WI38 (cell line): ENCODE results near the gene RAB3B.
"Not testable (repeated sequence)": the region's sequence is repeated elsewhere in the genome, so short reads cannot be mapped to it uniquely, and the experiment has no call there.

Source experiments
- H3K4me3 ChIP-seq: 2 replicates; pipeline ENCODE4 v1.5.1; 2011; ENCODE audit warnings: low read depth, mild to moderate bottlenecking, control low read depth, low read length
- TF ChIP-seq, protein P1 (sequence below): IDR thresholded peaks from 2 replicates; pipeline ENCODE4 v1.5.1; 2012; ENCODE audit warnings: low read depth, mild to moderate bottlenecking, control low read depth, low read length

The RAB3B gene

GRCh38 chr1:52032124-52032784 lies 41.8 kb upstream of the RAB3B start:
- TF ChIP-seq, protein P1, sequence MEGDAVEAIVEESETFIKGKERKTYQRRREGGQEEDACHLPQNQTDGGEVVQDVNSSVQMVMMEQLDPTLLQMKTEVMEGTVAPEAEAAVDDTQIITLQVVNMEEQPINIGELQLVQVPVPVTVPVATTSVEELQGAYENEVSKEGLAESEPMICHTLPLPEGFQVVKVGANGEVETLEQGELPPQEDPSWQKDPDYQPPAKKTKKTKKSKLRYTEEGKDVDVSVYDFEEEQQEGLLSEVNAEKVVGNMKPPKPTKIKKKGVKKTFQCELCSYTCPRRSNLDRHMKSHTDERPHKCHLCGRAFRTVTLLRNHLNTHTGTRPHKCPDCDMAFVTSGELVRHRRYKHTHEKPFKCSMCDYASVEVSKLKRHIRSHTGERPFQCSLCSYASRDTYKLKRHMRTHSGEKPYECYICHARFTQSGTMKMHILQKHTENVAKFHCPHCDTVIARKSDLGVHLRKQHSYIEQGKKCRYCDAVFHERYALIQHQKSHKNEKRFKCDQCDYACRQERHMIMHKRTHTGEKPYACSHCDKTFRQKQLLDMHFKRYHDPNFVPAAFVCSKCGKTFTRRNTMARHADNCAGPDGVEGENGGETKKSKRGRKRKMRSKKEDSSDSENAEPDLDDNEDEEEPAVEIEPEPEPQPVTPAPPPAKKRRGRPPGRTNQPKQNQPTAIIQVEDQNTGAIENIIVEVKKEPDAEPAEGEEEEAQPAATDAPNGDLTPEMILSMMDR = no peak
- H3K4me3 ChIP-seq = peak overlapping the region; percentile 79

DNA sequence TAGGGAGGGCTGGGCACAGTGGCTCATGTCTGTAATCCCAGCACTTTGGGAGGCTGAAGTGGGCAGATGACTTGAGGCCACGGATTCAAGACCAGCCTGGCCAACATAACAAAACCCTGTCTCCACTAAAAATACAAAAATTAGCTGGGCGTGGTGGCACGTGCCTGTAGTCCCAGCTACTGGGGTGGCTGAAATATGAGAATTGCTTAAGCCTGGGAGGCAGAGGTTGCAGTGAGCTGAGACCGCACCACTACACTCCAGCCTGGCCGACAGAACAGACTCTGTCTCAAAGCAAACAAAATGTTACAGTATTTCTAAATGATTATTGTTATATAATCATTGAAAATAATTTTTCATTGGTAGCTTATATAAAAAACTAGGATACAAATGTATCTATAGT lies 38.3 kb upstream of the RAB3B start:
- not testable (repeated sequence) for H3K4me3 ChIP-seq

DNA sequence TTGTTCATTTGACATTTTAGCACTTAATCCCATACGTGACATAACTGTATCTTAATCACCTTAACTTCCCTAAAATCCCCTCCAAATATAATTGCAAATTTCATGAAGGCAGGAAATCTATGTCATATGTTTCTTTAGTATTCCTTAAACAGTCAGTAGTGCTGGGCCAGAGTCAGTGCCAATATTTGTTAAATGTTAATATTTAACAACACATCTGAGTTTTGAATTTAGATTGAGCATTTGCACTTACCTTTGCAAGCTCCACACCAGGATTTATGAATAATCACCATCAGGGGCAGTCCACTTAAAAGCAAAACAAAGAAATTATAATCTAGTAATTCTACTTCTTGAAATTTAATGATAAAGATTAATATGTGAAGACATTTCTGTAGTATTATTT lies 37.8 kb upstream of the RAB3B start:
- TF ChIP-seq, protein P1 = no peak
- no peak overlapping the region for H3K4me3 ChIP-seq

DNA sequence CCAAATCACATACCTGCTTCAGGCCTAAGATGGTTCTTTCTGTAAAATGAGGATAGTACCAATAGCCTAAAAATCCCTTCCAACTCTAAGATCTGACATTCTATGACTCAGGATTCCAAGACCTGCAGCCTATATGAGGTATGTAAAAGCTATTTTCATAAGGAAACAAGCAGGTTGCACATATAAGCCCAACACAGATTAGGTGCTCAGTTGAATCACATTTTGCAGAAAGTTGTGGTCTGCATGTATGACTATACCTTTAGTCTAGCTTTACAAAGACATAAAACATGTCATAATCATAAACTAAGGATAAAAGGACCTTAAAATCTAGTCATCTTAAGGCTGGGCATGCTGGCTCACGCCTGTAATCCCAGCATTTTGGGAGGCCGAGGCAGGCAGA lies 35.8 kb upstream of the RAB3B start:
- TF ChIP-seq, protein P1 = no peak

GRCh38 chr1:52022133-52022532 lies 31.6 kb upstream of the RAB3B start:
- TF ChIP-seq, protein P1 = no peak
- no peak overlapping the region for H3K4me3 ChIP-seq

More for the DNA sequence above, 35.8 kb upstream of the RAB3B start:
- no peak overlapping the region for H3K4me3 ChIP-seq

DNA sequence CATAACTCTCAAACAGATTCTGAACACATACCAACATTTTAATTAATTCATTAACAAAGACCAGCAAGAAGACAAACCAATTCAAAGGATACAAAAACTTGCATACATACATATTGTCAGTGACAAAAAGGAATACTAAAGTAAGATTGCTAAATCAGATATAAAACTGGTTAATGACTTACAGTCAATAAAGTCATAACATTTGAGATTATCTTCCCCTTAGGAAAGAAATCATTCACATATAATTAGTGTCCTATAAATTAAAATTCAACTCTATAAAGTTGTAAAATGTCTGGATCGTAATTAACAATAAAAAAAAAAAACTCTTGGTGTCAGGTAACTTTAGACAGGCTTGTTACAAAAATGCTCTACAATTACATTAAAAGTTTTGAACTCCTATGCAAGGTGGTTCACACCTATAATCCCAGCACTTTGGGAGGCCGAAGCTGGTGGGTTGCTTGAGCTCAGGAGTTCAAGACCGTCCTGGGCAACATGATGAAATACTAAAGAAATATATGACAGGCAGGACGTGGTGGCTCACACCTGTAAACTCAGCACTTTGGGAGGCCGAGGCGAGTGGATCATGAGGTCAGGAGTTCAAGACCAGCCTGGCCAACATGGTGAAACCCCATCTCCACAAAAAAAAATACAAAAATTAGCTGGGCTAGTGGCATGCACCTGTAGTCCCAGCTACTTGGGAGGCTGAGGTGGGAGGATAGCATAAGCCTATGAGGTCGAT lies 17.7 kb upstream of the RAB3B start:
- H3K4me3 ChIP-seq = no peak overlapping the region
- TF ChIP-seq, protein P1 = no peak

- no peak overlapping the region for H3K4me3 ChIP-seq
- TF ChIP-seq, protein P1 = no peak
Measured at GRCh38 chr1:52007215-52008002, 16.9 kb upstream of the RAB3B start.

DNA sequence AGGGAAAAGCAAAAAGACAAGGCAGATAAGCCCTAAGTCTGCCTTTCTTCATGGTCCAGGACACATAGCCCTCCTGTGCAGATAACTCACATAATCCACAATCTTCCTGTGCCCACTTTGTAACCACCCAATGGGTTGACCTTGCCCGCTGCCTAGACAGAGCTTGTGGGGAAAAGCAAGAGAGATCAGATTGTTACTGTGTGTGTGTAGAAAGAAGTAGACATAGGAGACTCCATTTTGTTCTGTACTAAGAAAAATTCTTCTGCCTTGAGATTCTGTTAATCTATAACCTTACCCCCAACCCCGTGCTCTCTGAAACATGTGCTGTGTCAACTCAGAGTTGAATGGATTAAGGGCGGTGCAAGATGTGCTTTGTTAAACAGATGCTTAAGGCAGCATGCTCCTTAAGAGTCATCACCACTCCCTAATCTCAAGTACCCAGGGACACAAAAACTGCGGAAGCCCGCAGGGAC lies 15.6 kb upstream of the RAB3B start:
- H3K4me3 ChIP-seq = not testable (repeated sequence)

DNA sequence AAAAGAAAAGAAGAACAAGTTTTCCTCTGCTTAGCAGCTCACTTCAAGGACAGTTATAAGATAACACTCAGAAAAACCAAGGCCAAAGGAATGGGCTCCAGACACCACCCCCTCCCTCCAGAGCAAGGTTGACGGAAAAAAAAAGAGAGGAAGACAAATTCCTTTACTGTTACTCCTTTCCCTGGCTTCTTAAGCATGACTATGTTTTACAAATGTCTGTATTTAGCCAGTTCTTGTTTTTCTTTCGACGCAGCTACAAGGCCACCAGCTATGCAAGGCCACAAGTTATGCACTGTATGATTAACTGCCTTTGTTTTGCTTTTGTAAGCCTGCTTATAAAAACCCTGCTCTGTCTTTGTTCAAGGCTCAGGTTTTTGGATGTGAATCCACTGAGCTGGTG lies 15.0 kb upstream of the RAB3B start:
- not testable (repeated sequence) for H3K4me3 ChIP-seq
